PC-9 (cell line): Measurements from ENCODE around the gene GALR1.

ENCODE experiments used
- CTCF ChIP-seq: fragments of 200-600 bp; sonication (generic); conservative IDR thresholded peaks from 2 replicates; pipeline ENCODE4 v1.6.1; 2017; ENCODE audit warnings: mixed run types, antibody characterized with exemption, mild to moderate bottlenecking, moderate library complexity
- EZH2 ChIP-seq: fragments of 200-600 bp; sonication (generic); IDR thresholded peaks from 2 replicates; pipeline ENCODE4 v1.8.0; 2017; ENCODE audit warnings: antibody characterized with exemption, low read depth

- peak; percentile 46 for TF ChIP-seq CTCF
- no peak for TF ChIP-seq EZH2
These were observed 42.1 kb upstream of the GALR1 start for GRCh38 chr18:77207540-77207939.
